Ureter (tissue), 1 donor: ENCODE data around the gene EFCAB12. TPM values are rescaled to one million over a fixed set of nuclear protein-coding genes. Genes with fewer than 3 reads are reported as not detected.
"Not testable (repeated sequence)": the region's sequence is repeated elsewhere in the genome, so short reads cannot be mapped to it uniquely, and the experiment has no call there.

Experiments used
- DNase-seq: peaks from one replicate; pipeline ENCODE4 v3.0.0-alpha.2; 2020; ENCODE audit warnings: low spot score
- total RNA-seq: library from RNA; stranded (reverse); gene quantifications from one replicate; pipeline ENCODE4 v1.2.4, GENCODE V29; 2023
- donor health status: DM: yes; HTN: yes; CAD: no.

The EFCAB12 gene
- total RNA-seq, 1 donor from 2014 or later: 0.26 TPM

- no peak for DNase-seq
These were observed 58.7 kb downstream of the EFCAB12 start for GRCh38 chr3:129369711-129370110.

- DNase-seq: no peak
These were observed 60.6 kb downstream of the EFCAB12 start for GRCh38 chr3:129367821-129368220.

DNA sequence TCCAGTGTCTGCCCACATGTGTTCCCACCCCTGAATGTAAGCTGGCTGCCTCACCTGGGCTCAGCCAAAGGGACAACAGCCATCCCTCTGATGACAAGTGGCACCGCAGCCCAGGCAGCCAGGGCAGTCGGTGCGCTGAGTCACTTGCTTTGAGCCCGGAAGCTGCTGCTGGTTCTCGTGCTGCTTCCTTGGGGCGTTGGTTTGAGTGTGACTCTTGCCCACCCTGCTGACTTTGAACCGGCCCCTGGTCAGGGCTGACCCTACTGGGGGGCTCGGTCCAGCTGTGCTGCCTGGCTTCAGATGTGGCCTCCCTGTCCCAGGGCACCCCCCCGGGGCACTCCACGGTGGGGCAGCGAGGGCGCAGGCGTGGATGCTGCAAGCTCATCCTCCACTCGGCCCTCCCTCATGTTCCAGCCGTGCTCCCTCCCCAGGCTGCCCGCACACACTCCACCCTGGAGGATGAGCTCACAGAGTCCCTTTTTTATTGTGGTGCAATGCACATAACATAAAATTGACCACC, 62.1 kb downstream of the EFCAB12 start:
- DNase-seq: no peak

- DNase-seq: no peak
These were observed 62.9 kb downstream of the EFCAB12 start for GRCh38 chr3:129365296-129366136.

DNA sequence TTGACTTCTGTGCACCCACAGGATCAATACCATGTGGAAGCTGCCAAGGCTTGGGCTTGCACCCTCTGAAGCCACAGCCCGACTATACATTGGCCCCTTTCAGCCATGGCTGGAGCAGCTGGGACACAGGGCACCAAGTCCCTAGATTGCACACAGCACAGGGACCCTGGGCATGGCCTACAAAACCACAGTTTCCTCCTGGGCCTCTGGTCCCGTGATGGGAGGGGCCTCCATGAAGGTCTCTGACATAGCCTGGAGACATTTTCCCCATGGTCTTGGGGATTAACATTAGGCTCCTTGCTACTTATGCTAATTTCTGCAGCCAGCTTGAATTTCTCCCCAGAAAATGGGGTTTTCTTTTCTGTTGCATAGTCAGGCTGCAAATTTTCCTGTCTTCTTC, 63.6 kb downstream of the EFCAB12 start:
- not testable (repeated sequence) for DNase-seq

- not testable (repeated sequence) for DNase-seq
These were observed 65.1 kb downstream of the EFCAB12 start for GRCh38 chr3:129363356-129363755.

DNA sequence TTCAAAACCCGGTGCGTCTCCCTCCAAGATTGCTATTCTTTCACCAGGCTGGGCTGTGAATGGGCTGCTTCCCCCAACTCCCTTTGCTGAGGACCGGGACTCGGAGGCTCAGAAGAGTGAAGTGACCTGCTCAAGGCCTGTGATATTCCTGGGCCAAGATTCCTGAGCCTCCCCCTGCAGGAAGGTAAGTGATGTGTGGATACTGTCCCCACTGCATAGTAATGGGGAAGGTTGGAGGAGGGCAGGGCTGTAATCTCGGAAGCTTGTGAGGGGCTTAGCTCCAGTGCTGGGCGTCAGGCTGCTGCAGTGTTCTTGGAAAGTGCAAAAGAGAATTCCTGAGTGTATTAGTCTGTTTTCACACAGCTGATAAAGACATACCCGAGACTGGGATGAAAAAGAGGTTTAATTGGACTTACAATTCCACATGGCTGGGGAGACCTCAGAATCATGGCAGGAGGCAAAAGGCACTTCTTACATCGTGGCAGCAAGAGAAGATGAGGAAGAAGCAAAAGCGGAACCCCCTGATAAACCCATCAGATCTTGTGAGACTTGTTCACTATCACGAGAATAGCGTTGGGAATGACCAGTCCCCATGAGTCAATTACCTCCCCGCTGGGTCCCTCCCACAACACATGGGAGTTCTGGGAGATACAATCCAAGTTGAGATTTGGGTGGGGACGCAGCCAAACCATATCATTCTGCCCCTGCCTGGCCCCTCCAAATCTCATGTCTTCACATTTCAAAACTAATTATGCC, 67.6 kb downstream of the EFCAB12 start:
- DNase-seq: no peak

GRCh38 chr3:129360171-129360611, 68.2 kb downstream of the EFCAB12 start:
- DNase-seq: no peak

DNA sequence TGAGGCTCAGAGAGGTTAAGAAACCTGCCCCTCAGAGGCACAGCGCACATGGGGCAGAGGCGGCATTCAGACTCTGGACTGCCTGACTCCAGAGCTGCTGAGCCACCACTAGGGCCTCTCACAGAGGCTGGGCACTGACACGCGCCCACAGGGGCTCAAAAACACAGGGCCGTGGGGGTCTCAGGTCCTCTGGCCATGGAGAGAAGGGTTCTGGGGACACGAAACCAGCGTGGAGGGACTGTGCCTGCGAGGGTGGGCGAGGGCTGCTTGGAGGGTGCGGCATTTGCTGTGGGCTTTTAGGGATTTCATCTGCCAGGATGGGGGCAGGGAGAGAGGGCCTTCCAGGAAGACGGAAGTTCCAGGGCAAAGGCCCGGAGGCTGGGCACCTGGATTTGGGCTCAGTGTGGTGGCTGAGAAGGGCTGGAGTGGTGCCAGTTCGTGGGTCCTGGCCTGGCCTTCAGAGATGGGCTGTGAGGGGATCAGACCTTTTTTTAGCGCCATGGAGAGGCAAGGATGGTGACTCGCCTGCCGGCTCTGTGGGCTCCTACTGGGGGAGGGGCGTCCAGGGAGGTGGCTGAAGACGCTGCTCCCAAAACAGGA, 69.6 kb downstream of the EFCAB12 start:
- DNase-seq: no peak

- no peak for DNase-seq
These were observed 70.2 kb downstream of the EFCAB12 start for GRCh38 chr3:129358177-129358771.

GRCh38 chr3:129357616-129358015, 70.8 kb downstream of the EFCAB12 start:
- no peak for DNase-seq

DNA sequence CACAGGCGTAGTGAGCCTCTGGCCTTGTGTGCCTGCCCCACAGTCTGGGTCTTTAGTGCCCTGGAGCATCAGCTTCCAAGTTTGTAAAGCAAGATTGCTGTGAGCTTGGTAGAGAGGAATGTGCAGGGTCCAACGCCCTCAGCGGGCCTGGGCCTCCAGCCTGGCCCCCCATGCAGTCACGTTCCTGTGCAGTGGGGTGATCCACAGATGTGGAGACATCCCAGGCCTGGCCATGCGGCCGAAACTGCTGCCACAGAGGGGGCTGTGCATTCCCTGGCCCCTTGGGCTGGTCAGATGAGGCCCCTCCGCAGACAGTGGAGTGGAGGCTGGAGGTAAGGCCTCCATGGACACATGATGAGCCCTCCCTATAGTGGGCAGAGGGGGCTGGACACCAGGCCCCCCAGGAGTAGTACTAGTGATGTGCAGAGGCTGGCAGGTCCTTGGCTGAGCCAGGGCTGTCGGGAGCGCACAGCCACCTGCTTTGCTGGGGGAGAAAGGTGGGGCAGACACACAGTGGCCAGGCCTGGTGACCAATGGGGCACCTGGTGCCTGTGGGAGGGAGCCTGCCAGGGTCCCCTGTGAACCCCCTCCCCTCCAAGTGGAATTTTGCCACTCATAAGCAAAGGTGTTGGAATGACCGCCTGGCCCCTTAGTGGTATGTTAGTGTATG, 71.5 kb downstream of the EFCAB12 start:
- DNase-seq: no peak

DNA sequence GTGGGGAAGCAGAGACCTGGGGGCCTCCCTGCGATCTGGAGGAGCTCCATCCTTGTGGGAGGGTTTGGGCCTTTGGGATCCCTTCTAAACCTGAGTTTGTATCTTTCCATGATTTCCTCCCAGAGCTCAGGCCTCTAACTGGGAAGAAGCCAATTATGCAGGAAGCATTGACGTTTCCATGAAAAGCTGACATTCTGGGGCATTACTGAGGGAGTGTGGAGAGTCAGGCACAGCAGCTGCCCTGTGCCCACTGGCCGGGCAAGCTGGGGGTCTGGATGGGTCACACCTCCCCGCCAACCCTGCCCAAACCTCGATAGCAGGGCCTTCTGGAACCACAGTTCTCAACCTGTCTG, 74.9 kb downstream of the EFCAB12 start:
- DNase-seq: no peak

DNA sequence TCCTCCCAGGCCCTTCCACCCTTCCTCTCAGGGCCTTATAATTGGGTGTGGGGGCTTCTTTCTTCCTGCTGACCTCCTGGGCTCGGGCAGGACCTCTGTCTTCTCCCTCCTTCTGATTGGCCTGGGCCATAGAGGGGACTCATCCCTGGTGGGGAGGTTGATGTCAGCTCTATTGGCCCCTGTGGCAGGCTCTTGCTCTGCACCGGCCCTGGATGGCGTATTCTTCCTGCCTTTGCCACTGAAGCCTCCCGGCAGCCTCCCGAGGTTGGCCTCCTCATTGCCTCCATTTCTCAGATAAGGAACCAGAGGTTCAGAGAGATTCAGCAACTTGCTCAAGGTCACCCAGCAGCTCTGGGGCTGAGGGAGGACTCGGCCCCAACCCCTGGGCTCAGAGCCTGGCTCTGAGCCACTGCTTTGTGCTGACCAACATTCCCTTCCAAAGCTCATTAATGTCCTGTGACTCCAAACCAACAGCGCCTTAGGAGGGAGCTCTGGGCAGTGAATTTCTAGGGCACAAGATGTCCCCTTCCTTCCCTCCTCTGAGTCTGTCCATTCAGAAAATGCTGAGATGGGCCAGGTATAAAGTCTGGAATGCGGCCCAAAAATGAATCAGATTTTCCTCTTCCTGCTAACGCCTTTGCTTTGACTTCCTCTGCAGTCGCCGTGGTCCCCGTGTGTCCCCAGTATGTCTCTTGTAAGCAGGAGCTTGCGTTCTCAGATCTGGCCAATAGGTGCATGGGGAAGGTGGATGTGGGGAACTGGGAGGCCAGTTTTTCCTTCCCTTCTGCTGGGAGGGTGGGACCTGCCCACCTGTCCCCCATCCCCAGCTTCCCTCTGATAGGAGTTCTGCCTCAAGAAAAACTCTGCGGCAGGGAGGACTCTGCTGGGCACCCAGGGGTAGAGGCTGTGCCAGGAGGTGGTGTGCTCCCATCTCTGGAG, 75.5 kb downstream of the EFCAB12 start:
- DNase-seq: no peak

DNA sequence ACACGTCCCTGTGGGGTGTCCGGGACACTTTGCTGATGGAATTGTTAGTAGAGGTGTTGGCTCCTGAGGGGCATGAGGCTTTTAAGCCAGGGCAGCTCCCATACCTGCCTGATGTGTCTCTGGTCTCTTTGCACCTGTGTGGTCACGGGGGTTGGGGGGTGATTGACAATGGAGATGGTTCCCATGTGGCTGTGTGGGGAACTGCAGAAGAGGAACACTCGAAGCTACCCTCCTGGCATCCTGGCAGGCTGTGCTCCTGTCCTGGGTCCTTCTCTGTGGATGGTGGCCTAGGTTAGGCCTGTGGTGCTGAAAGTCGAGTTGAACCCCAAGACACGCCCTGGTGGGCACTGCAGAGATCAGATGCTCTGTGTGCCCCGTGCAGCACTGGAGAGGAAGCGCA, 76.4 kb downstream of the EFCAB12 start:
- no peak for DNase-seq

Other genes starting within 250 kb of the EFCAB12 start
- gene CNBP, start 244.7 kb downstream of the EFCAB12 start, total RNA-seq: 338 TPM
- 133 TPM for gene COPG1, start 179.0 kb downstream of the EFCAB12 start, total RNA-seq
- gene HMCES, start 149.8 kb downstream of the EFCAB12 start, total RNA-seq: 32.2 TPM
- 31.6 TPM for gene MBD4, start 11.3 kb upstream of the EFCAB12 start, total RNA-seq
- 37.6 TPM for gene IFT122, start 11.6 kb upstream of the EFCAB12 start, total RNA-seq
- not detected for gene RHO, start 100.0 kb upstream of the EFCAB12 start, total RNA-seq
- gene H1-8, start 114.5 kb upstream of the EFCAB12 start, total RNA-seq: not detected
- 138 TPM for gene PLXND1, start 178.0 kb upstream of the EFCAB12 start, total RNA-seq